Left lung (tissue), 14 donors: Measurements from ENCODE around the gene SMIM24. TPM values are rescaled to one million over a fixed set of nuclear protein-coding genes. Genes with fewer than 3 reads are reported as not detected.
"Not testable (repeated sequence)": the region's sequence is repeated elsewhere in the genome, so short reads cannot be mapped to it uniquely, and the experiment has no call there.

Experiments used
- ATAC-seq: fragments of 200-7000 bp; cut with Tn5 transposase; one replicate; pipeline ENCODE4 v1.9.1; 2020; ENCODE audit warnings: moderate library complexity
- DNase-seq, 4 donors: peaks; one replicate each; pipeline ENCODE4 v3.0.0-alpha.2; 2013 to 2020
- H3K27ac ChIP-seq, 2 donors: fragments of 200-600 bp; sonication (generic) in 1 of 2; one replicate each; pipeline versions ENCODE4 v1.5.0 to v1.8.0; 2020 to 2021
- H3K27me3 ChIP-seq, 2 donors: fragments of 200-600 bp; sonication (generic) in 1 of 2; one replicate each; pipeline versions ENCODE4 v1.5.0 to v1.8.0; 2020 to 2021
- H3K36me3 ChIP-seq, 2 donors: fragments of 200-600 bp; sonication (generic) in 1 of 2; one replicate each; pipeline versions ENCODE4 v1.5.0 to v1.8.0; 2020 to 2021
- H3K4me1 ChIP-seq, 2 donors: fragments of 200-600 bp; one replicate each; pipeline ENCODE4 v1.8.0; 2021
- H3K4me3 ChIP-seq, 2 donors: fragments of 200-600 bp; sonication (generic) in 1 of 2; one replicate each; pipeline versions ENCODE4 v1.5.0 to v1.8.0; 2020 to 2021; ENCODE audit warnings: mild to moderate bottlenecking in 1 of 2
- H3K9me3 ChIP-seq, 2 donors: fragments of 200-600 bp; sonication (generic) in 1 of 2; one replicate each; pipeline versions ENCODE4 v1.5.0 to v1.8.0; 2020 to 2021
- intact Hi-C, 2 donors: fragments of 100-400 bp; cut with DNase I; formaldehyde crosslinking; loops; one replicate each; pipeline versions ENCODE4 v1.11.2 to v1.14.2; 2022
- long read RNA-seq, 12 donors: library from polyadenylated mRNA in 2 of 12; unstranded in 2 of 12; transcript quantifications; one replicate each; pipeline ENCODE4 v2.0.0 and lab custom pipeline, GENCODE V29; 2019 to 2026
- polyA plus RNA-seq, 6 donors: library from polyadenylated mRNA; unstranded; fragments of 120-200 nt; gene quantifications; one replicate each; pipeline ENCODE4 v1.2.1, GENCODE V29; 2013; ENCODE audit not compliant: insufficient read length in 6 of 6
- total RNA-seq, 2 donors: library from RNA; stranded (reverse); fragmentation: NEBNext Ultra II Directional; extraction: Animal tissue kit (Norgen Biotek cat#: 25700); gene quantifications; one replicate each; pipeline ENCODE4 v1.2.1, GENCODE V29; 2021
- TF ChIP-seq, protein P1 (sequence below), 2 donors: fragments of 200-600 bp; sonication (generic) in 1 of 2; IDR thresholded peaks; one replicate each; pipeline versions ENCODE4 v1.5.0 to v1.8.0; 2021; ENCODE audit warnings: antibody characterized with exemption in 2 of 2
- donor health status: DM: no; HTN: yes; CAD: no.
- donor health status: DM: no; HTN: no; CAD: no.

The SMIM24 gene
- total RNA-seq (not detected), polyA plus RNA-seq (1 to 10 TPM in 5 of 6 donors, under 1 TPM in 1; 0.78 to 4.6 (median 1.8) TPM)
- long read RNA-seq, donor 1, partial matches to known transcripts, result 0 of 5 reads
- long read RNA-seq, donor 1, other reads (novel, unspliced or antisense), result 0 of 5 reads
- long read RNA-seq, donor 2, partial matches to known transcripts, result 0 of 4 reads
- long read RNA-seq, donor 2, other reads (novel, unspliced or antisense), result 0 of 4 reads
- long read RNA-seq, donor 3, partial matches to known transcripts, result 0 of 1 reads
- long read RNA-seq, donor 3, other reads (novel, unspliced or antisense), result 0 of 1 reads
- long read RNA-seq, donor 4, result 0 reads
- long read RNA-seq, donor 5, result 0 reads
- long read RNA-seq, donor 6, partial matches to known transcripts, result 0 of 1 reads
- long read RNA-seq, donor 6, other reads (novel, unspliced or antisense), result 0 of 1 reads
- long read RNA-seq, donor 7, partial matches to known transcripts, result 0 of 1 reads
- long read RNA-seq, donor 7, other reads (novel, unspliced or antisense), result 0 of 1 reads
- long read RNA-seq, donor 8, partial matches to known transcripts, result 0 of 2 reads
- long read RNA-seq, donor 8, other reads (novel, unspliced or antisense), result 0 of 2 reads
- long read RNA-seq, donor 9, result 0 reads
- long read RNA-seq, donor 10, result 0 reads
- long read RNA-seq, donor 11, result 0 reads
- long read RNA-seq, donor 12, result 0 reads

DNA sequence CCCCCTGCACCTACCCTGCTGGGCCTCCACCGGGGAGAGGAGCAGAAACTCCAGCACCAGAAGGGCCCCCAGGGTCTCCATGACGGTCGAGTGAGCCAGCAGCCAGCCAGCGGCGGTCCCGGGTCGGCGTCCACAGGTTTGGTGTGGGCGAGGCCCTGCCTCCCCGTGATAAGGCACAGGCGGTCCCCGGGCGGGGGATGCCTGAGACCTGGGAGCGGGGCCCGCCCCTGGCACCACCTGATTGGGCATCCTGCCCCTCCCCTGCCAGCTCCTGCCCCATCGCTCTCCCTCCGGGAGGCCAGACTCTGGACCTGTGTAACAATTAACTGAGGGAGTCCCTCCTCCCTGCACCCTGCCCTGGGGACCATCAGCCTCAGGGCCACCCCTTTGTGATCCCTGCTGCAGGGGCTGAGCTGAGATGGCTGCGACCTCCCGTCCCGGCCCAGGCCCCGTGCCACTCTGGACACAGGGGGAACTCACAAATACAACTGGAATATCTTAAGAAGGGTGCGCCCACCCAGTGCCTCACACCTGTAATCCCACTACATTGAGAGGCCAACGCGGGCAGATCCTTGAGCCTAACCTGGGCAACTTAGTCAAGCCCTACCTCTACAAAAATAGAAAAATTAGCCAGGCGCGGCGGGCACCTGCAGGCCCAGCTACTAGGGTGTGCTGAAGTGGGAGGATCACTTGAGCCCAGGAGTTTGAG, at the start of gene SMIM24:
TSS of gene SMIM24 (minus strand) at position 143 of the 709 bp plus-strand sequence. CDS start at position 81, 62 bp downstream.
- no peak for ATAC-seq

DNA sequence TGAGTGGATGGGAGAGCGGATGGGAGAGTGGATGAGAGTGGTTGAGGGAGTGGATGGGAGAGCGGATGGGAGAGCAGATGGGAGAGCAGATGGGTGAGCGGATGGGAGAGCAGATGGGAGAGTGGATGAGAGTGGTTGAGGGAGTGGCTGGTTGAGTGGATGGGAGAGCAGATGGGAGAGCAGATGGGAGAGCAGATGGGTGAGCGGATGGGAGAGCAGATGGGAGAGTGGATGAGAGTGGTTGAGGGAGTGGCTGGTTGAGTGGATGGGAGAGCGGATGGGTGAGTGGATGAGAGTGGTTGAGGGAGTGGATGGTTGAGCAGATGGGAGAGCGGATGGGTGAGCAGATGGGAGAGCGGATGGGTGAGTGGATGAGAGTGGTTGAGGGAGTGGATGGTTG, 49.0 kb upstream of the SMIM24 start:
- H3K36me3 ChIP-seq, result peaks cover 0 to 79% of the 10 kb centered on the region in 2 donors
- H3K9me3 ChIP-seq, intact Hi-C loops, H3K4me1 ChIP-seq, ATAC-seq, H3K27me3 ChIP-seq, H3K4me3 ChIP-seq, H3K27ac ChIP-seq, DNase-seq: not testable (repeated sequence)

More for the DNA sequence above, at the start of gene SMIM24:
- peaks cover 21 to 61% of the 10 kb centered on the region in 2 donors for H3K27me3 ChIP-seq
- no peak within 1 kb of the TSS for H3K27ac ChIP-seq
- TF ChIP-seq, protein P1, sequence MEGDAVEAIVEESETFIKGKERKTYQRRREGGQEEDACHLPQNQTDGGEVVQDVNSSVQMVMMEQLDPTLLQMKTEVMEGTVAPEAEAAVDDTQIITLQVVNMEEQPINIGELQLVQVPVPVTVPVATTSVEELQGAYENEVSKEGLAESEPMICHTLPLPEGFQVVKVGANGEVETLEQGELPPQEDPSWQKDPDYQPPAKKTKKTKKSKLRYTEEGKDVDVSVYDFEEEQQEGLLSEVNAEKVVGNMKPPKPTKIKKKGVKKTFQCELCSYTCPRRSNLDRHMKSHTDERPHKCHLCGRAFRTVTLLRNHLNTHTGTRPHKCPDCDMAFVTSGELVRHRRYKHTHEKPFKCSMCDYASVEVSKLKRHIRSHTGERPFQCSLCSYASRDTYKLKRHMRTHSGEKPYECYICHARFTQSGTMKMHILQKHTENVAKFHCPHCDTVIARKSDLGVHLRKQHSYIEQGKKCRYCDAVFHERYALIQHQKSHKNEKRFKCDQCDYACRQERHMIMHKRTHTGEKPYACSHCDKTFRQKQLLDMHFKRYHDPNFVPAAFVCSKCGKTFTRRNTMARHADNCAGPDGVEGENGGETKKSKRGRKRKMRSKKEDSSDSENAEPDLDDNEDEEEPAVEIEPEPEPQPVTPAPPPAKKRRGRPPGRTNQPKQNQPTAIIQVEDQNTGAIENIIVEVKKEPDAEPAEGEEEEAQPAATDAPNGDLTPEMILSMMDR (IDR thresholded peaks at IDR 0.05), result no peak
- intact Hi-C loops, result no loop called here
- H3K9me3 ChIP-seq, result no peaks in the 10 kb centered on the region
- no peaks in the 10 kb centered on the region for H3K36me3 ChIP-seq
- H3K4me3 ChIP-seq, result no peak within 1 kb of the TSS
- H3K4me1 ChIP-seq, result no peaks in the 10 kb centered on the region
- DNase-seq, result no peak

DNA sequence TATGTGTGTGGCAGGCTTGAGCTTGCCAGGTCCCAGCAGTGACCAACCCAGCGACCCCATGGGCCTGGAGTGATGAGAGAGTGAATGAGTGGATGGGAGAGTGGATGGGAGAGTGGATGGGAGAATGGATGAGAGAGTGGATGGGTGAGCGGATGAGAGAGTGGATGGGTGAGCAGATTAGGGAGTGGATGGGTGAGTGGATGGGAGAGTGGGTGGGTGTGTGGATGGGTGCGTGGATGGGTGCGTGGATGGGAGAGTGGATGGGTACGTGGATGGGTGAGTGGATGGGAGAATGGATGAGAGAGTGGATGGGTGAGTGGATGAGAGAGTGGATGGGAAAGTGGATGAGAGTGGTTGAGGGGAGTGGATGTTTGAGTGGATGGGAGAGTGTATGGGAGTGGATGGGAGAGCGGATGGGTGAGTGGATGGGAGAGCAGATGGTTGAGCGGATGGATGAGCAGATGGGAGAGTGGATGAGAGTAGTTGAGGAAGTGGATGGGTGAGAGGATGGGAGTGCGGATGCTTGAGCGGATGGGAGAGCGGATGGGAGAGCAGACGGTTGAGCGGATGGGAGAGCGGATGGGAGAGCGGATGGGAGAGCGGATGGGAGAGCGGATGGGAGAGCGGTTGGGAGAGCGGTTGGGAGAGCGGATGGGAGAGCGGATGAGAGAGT, 48.4 kb upstream of the SMIM24 start:
- no peak for ATAC-seq
- Histone ChIP-seq H3K27ac (no peak overlapping the region), H3K4me1 (no peaks in the 10 kb centered on the region), H3K9me3 (no peaks in the 10 kb centered on the region), H3K4me3 (no peak overlapping the region), H3K36me3 (peaks cover 0 to 79% of the 10 kb centered on the region in 2 donors), H3K27me3 (no peaks in the 10 kb centered on the region)
- intact Hi-C loops, result no loop called here
- no peak for DNase-seq
- TF ChIP-seq, protein P1 (IDR thresholded peaks at IDR 0.05), result no peak

DNA sequence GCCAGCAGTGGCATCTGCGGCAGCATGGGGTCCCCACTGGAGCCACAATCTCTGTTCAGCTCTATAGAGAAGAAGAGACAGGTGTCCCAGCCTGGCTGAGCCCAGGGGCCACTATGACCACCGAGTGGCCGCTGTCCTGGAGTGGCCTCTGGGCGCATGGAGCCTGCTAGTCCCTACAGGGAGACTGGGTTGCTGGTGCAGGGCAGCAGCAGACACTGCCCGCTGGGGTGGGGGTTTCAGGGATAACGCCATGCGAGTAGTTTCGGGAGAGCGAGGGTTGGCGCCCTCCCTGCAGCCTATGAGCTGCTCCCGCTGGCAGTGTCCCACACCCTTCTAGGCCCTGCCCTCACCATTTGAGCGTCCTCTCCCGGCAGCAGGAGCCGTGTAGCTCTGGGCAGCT, 47.8 kb upstream of the SMIM24 start:
- H3K27ac ChIP-seq, result no peak overlapping the region
- no peak overlapping the region for H3K4me3 ChIP-seq
- peaks cover 0 to 79% of the 10 kb centered on the region in 2 donors for H3K36me3 ChIP-seq
- intact Hi-C loops, result no loop called here
- H3K4me1 ChIP-seq, result no peaks in the 10 kb centered on the region
- TF ChIP-seq, protein P1 (IDR thresholded peaks at IDR 0.05), result no peak
- no peaks in the 10 kb centered on the region for H3K27me3 ChIP-seq
- ATAC-seq, result no peak
- DNase-seq, result no peak
- H3K9me3 ChIP-seq, result no peaks in the 10 kb centered on the region

DNA sequence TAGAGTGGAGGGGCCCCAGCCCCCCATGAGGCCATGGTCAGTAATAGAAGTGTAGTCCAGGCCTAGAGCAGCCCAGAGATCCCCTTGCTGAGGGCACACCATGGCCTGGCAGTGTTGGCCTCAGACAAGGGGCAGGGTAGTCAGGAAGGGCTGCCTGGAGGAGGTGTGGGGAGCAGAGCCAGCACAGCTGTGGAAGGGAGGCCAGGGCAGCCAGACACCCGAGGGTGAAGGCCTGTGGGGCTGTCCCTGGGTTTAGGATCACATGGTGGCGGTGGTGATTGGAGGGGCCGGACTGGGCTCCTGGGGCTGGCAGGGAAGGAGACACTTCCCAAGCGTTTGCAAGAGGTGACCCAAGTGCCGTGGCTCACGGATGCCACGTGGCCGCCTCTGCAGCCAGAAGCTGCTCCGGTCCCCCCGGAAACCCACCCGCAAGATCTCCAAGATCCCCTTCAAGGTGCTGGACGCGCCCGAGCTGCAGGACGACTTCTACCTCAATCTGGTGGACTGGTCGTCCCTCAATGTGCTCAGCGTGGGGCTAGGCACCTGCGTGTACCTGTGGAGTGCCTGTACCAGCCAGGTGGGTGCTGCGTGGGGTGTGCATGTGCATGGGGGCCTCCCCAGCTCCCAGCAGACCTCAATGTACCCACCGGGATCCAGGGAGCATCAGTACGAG, 47.0 kb upstream of the SMIM24 start:
- no peak for ATAC-seq
- DNase-seq, result no peak
- Histone ChIP-seq H3K9me3 (no peaks in the 10 kb centered on the region), H3K27me3 (no peaks in the 10 kb centered on the region), H3K4me3 (no peak overlapping the region), H3K4me1 (no peaks in the 10 kb centered on the region), H3K27ac (no peak overlapping the region), H3K36me3 (peaks cover 0 to 78% of the 10 kb centered on the region in 2 donors)
- TF ChIP-seq, protein P1 (IDR thresholded peaks at IDR 0.05), result no peak
- intact Hi-C loops, result no loop called here
